ENCODE results near the gene SNX32. TPM values are rescaled to one million over a fixed set of nuclear protein-coding genes. Genes with fewer than 3 reads are reported as not detected.
"Not testable (repeated sequence)": the region's sequence is repeated elsewhere in the genome, so short reads cannot be mapped to it uniquely, and the experiment has no call there.

SNX32 gene
- total RNA-seq, 2 donors from 2014 or later: 1.5 to 4.3 TPM

- no peak for DNase-seq
- Histone ChIP-seq H3K27me3 (ENCODE audit: control insufficient read depth, insufficient read depth, low read length, poor library complexity, severe bottlenecking) (no peaks in the 10 kb centered on the region), H3K4me3 (ENCODE audit: low read length) (peak overlapping the region; percentile 51), H3K27ac (ENCODE audit: low read depth, low read length) (no peak overlapping the region), H3K4me1 (ENCODE audit: control insufficient read depth, insufficient read depth, low read length) (peaks cover 5% of the 10 kb centered on the region), H3K9ac (ENCODE audit: extremely low read depth, low read length, poor library complexity, severe bottlenecking) (no peak overlapping the region), H3K9me3 (ENCODE audit: control insufficient read depth, low read length) (no peaks in the 10 kb centered on the region), H3K36me3 (ENCODE audit: control insufficient read depth, insufficient read depth, low read length) (no peaks in the 10 kb centered on the region)
- Mint-ChIP-seq H3K36me3 (ENCODE audit: low read depth) (no peaks in the 10 kb centered on the region), H3K9me3 (no peaks in the 10 kb centered on the region), H3K27ac (no peak overlapping the region), H3K4me1 (peaks cover 4% of the 10 kb centered on the region), H3K27me3 (ENCODE audit: insufficient read depth) (peaks cover 12% of the 10 kb centered on the region), H3K4me3 (no peak overlapping the region)
- WGBS, 2 experiments (ENCODE audit: insufficient coverage in 1 of 2, insufficient read length in 1 of 2): 82 to 96% methylated on average over 3 of the region's 3 CpGs
- TF ChIP-seq CTCF (conservative IDR thresholded peaks at IDR 0.05): no peak
Observed at GRCh38 chr11:65843811-65844210, 10.0 kb downstream of the SNX32 start.

- H3K9me3 Mint-ChIP-seq: no peaks in the 10 kb centered on the region
- Histone ChIP-seq H3K27me3 (ENCODE audit: control insufficient read depth, insufficient read depth, low read length, poor library complexity, severe bottlenecking) (no peaks in the 10 kb centered on the region), H3K4me3 (ENCODE audit: low read length) (no peak overlapping the region), H3K4me1 (ENCODE audit: control insufficient read depth, insufficient read depth, low read length) (peaks cover 5% of the 10 kb centered on the region), H3K9ac (ENCODE audit: extremely low read depth, low read length, poor library complexity, severe bottlenecking) (no peak overlapping the region), H3K9me3 (ENCODE audit: control insufficient read depth, low read length) (no peaks in the 10 kb centered on the region), H3K27ac (ENCODE audit: low read depth, low read length) (no peak overlapping the region), H3K36me3 (ENCODE audit: control insufficient read depth, insufficient read depth, low read length) (no peaks in the 10 kb centered on the region)
- no peaks in the 10 kb centered on the region for H3K36me3 Mint-ChIP-seq (ENCODE audit: low read depth)
- H3K4me1 Mint-ChIP-seq: peaks cover 4% of the 10 kb centered on the region
- 93% methylated on average over 9 to 10 of the region's 10 CpGs for WGBS, 2 experiments (ENCODE audit: insufficient coverage in 1 of 2, insufficient read length in 1 of 2)
- H3K27me3 Mint-ChIP-seq (ENCODE audit: insufficient read depth): peaks cover 12% of the 10 kb centered on the region
- H3K4me3 Mint-ChIP-seq: no peak overlapping the region
- DNase-seq: no peak
- no peak for TF ChIP-seq CTCF (conservative IDR thresholded peaks at IDR 0.05)
- no peak overlapping the region for H3K27ac Mint-ChIP-seq
Observed at GRCh38 chr11:65844231-65844872, 10.6 kb downstream of the SNX32 start.

- peaks cover 5% of the 10 kb centered on the region for H3K4me1 ChIP-seq (ENCODE audit: control insufficient read depth, insufficient read depth, low read length)
- Mint-ChIP-seq H3K4me3 (no peak overlapping the region), H3K36me3 (ENCODE audit: low read depth) (peaks cover 17% of the 10 kb centered on the region), H3K4me1 (peaks cover 4% of the 10 kb centered on the region), H3K9me3 (no peaks in the 10 kb centered on the region), H3K27me3 (ENCODE audit: insufficient read depth) (peaks cover 12% of the 10 kb centered on the region), H3K27ac (no peak overlapping the region)
- 80 to 91% methylated on average over 3 of the region's 3 CpGs for WGBS, 2 experiments (ENCODE audit: insufficient coverage in 1 of 2, insufficient read length in 1 of 2)
- H3K27me3 ChIP-seq (ENCODE audit: control insufficient read depth, insufficient read depth, low read length, poor library complexity, severe bottlenecking): no peaks in the 10 kb centered on the region
- peaks cover 7% of the 10 kb centered on the region for H3K9me3 ChIP-seq (ENCODE audit: control insufficient read depth, low read length)
- no peak for DNase-seq
- H3K36me3 ChIP-seq (ENCODE audit: control insufficient read depth, insufficient read depth, low read length): peaks cover 19% of the 10 kb centered on the region
- no peak overlapping the region for H3K27ac ChIP-seq (ENCODE audit: low read depth, low read length)
- no peak overlapping the region for H3K9ac ChIP-seq (ENCODE audit: extremely low read depth, low read length, poor library complexity, severe bottlenecking)
- TF ChIP-seq CTCF (conservative IDR thresholded peaks at IDR 0.05): no peak
- no peak overlapping the region for H3K4me3 ChIP-seq (ENCODE audit: low read length)
Observed at GRCh38 chr11:65847746-65848145, 14.0 kb downstream of the SNX32 start.

- DNase-seq: not testable (repeated sequence)
Observed at GRCh38 chr11:65848693-65849092, 14.9 kb downstream of the SNX32 start.

More at GRCh38 chr11:65848693-65849092, 14.9 kb downstream of the SNX32 start:
- H3K4me1 ChIP-seq (ENCODE audit: control insufficient read depth, insufficient read depth, low read length); H3K27ac Mint-ChIP-seq; H3K4me3 Mint-ChIP-seq; H3K9me3 Mint-ChIP-seq; H3K27me3 ChIP-seq (ENCODE audit: control insufficient read depth, insufficient read depth, low read length, poor library complexity, severe bottlenecking); H3K9me3 ChIP-seq (ENCODE audit: control insufficient read depth, low read length); H3K4me3 ChIP-seq (ENCODE audit: low read length); H3K27ac ChIP-seq (ENCODE audit: low read depth, low read length); H3K9ac ChIP-seq (ENCODE audit: extremely low read depth, low read length, poor library complexity, severe bottlenecking); H3K4me1 Mint-ChIP-seq: not testable (repeated sequence)
- H3K36me3 ChIP-seq (ENCODE audit: control insufficient read depth, insufficient read depth, low read length): peaks cover 28% of the 10 kb centered on the region
- H3K36me3 Mint-ChIP-seq (ENCODE audit: low read depth): peaks cover 26% of the 10 kb centered on the region
- 74 to 92% methylated on average over 6 to 7 of the region's 7 CpGs for WGBS, 2 experiments (ENCODE audit: insufficient coverage in 1 of 2, insufficient read length in 1 of 2)
- H3K27me3 Mint-ChIP-seq (ENCODE audit: insufficient read depth): peaks cover 12% of the 10 kb centered on the region
